Measurements from ENCODE around the gene TMEM213. TPM values are rescaled to one million over a fixed set of nuclear protein-coding genes. Genes with fewer than 3 reads are reported as not detected.
A peak's percentile ranks its signal among the peaks of the same experiment; 100 is the strongest.

TMEM213 gene
- total and polyA plus RNA-seq, 2 donors (not counting 1 experiment from before 2014, with no cell fraction given), result not detected

GRCh38 chr7:138848056-138848980 is 50.5 kb downstream of the TMEM213 start:
- H3K9ac ChIP-seq (ENCODE audit: insufficient read depth, low read length), result no peak overlapping the region
- H3K27me3 ChIP-seq (ENCODE audit: control insufficient read depth, insufficient read depth, low read length), result no peaks in the 10 kb centered on the region
- peak; percentile 54 to 62 for DNase-seq (ENCODE audit: low read depth in 2 of 2)
- H2AFZ ChIP-seq (ENCODE audit: low read length), result no peak overlapping the region
- H3K9me3 ChIP-seq (ENCODE audit: control insufficient read depth, insufficient read depth, low read depth, low read length), result no peaks in the 10 kb centered on the region
- no peak overlapping the region for H3K4me2 ChIP-seq (ENCODE audit: extremely low read depth, insufficient read depth, low read length)
- H3K27ac ChIP-seq (ENCODE audit: insufficient read depth, low read length), result no peak overlapping the region
- no peaks in the 10 kb centered on the region for H4K20me1 ChIP-seq (ENCODE audit: control insufficient read depth, extremely low read depth, insufficient read depth, low read length)
- H3K4me1 ChIP-seq (ENCODE audit: control insufficient read depth, extremely low read depth, insufficient read depth, low read length), result no peaks in the 10 kb centered on the region
- no peaks in the 10 kb centered on the region for H3K36me3 ChIP-seq (ENCODE audit: control insufficient read depth, insufficient read depth, low read length)
- no peak overlapping the region for H3K4me3 ChIP-seq (replicated peaks in 1 of 4; ENCODE audit: control extremely low read depth in 1 of 4, insufficient read depth in 1 of 4, low read depth in 3 of 4, low read length in 4 of 4)
- no peaks in the 10 kb centered on the region for H3K79me2 ChIP-seq (ENCODE audit: control insufficient read depth, insufficient read depth, low read length)
- TF ChIP-seq EZH2 (IDR thresholded peaks at IDR 0.05; ENCODE audit: low read length, missing control alignments) (no peak), CTCF (conservative IDR thresholded peaks at IDR 0.05 in 1 of 2, IDR thresholded peaks at IDR 0.05 in 1 of 2; ENCODE audit: low read depth in 1 of 2, low read length in 2 of 2) (no peak)

- Histone ChIP-seq H3K36me3 (ENCODE audit: control insufficient read depth, insufficient read depth, low read length) (no peaks in the 10 kb centered on the region), H3K4me1 (ENCODE audit: control insufficient read depth, extremely low read depth, insufficient read depth, low read length) (no peaks in the 10 kb centered on the region), H4K20me1 (ENCODE audit: control insufficient read depth, extremely low read depth, insufficient read depth, low read length) (no peaks in the 10 kb centered on the region), H2AFZ (ENCODE audit: low read length) (no peak overlapping the region), H3K4me2 (ENCODE audit: extremely low read depth, insufficient read depth, low read length) (no peak overlapping the region), H3K27me3 (ENCODE audit: control insufficient read depth, insufficient read depth, low read length) (no peaks in the 10 kb centered on the region), H3K9ac (ENCODE audit: insufficient read depth, low read length) (no peak overlapping the region), H3K9me3 (ENCODE audit: control insufficient read depth, insufficient read depth, low read depth, low read length) (no peaks in the 10 kb centered on the region), H3K4me3 (replicated peaks in 1 of 4; ENCODE audit: control extremely low read depth in 1 of 4, insufficient read depth in 1 of 4, low read depth in 3 of 4, low read length in 4 of 4) (no peak overlapping the region), H3K79me2 (ENCODE audit: control insufficient read depth, insufficient read depth, low read length) (no peaks in the 10 kb centered on the region), H3K27ac (ENCODE audit: insufficient read depth, low read length) (no peak overlapping the region)
- DNase-seq (ENCODE audit: low read depth in 2 of 2), result no peak
- TF ChIP-seq CTCF (conservative IDR thresholded peaks at IDR 0.05 in 1 of 2, IDR thresholded peaks at IDR 0.05 in 1 of 2; ENCODE audit: low read depth in 1 of 2, low read length in 2 of 2), result no peak
- no peak for TF ChIP-seq EZH2 (IDR thresholded peaks at IDR 0.05; ENCODE audit: low read length, missing control alignments)
Observed at GRCh38 chr7:138849701-138850100, 51.9 kb downstream of the TMEM213 start.

- Histone ChIP-seq H3K27me3 (ENCODE audit: control insufficient read depth, insufficient read depth, low read length) (no peaks in the 10 kb centered on the region), H3K9ac (ENCODE audit: insufficient read depth, low read length) (no peak overlapping the region), H3K79me2 (ENCODE audit: control insufficient read depth, insufficient read depth, low read length) (no peaks in the 10 kb centered on the region), H3K4me1 (ENCODE audit: control insufficient read depth, extremely low read depth, insufficient read depth, low read length) (no peaks in the 10 kb centered on the region), H3K9me3 (ENCODE audit: control insufficient read depth, insufficient read depth, low read depth, low read length) (no peaks in the 10 kb centered on the region), H3K36me3 (ENCODE audit: control insufficient read depth, insufficient read depth, low read length) (no peaks in the 10 kb centered on the region), H4K20me1 (ENCODE audit: control insufficient read depth, extremely low read depth, insufficient read depth, low read length) (no peaks in the 10 kb centered on the region), H3K27ac (ENCODE audit: insufficient read depth, low read length) (no peak overlapping the region), H3K4me2 (ENCODE audit: extremely low read depth, insufficient read depth, low read length) (no peak overlapping the region), H2AFZ (ENCODE audit: low read length) (no peak overlapping the region), H3K4me3 (replicated peaks in 1 of 4; ENCODE audit: control extremely low read depth in 1 of 4, insufficient read depth in 1 of 4, low read depth in 3 of 4, low read length in 4 of 4) (no peak overlapping the region)
- no peak for TF ChIP-seq CTCF (conservative IDR thresholded peaks at IDR 0.05 in 1 of 2, IDR thresholded peaks at IDR 0.05 in 1 of 2; ENCODE audit: low read depth in 1 of 2, low read length in 2 of 2)
- DNase-seq (ENCODE audit: low read depth in 2 of 2), result no peak
Observed at GRCh38 chr7:138852469-138852868, 54.7 kb downstream of the TMEM213 start.
